Measurements from ENCODE around the gene TUBB2A.

The TUBB2A gene

GRCh38 chr6:3117912-3118352 is 39.4 kb downstream of the TUBB2A start:
- POLR2A ChIA-PET, result interaction anchor here (1.0 kb wide), 1 partner anchor 54 kb away, joined by 5 read pairs; no protein-coding TSS in a partner anchor
- no peak for TF ChIP-seq CTCF (IDR thresholded peaks at IDR 0.05; ENCODE audit: control extremely low read depth, extremely low read depth, low read depth, missing control alignments)
- CTCF ChIA-PET, result interaction anchor here (0.6 to 1.7 kb wide), 4 partner anchors 9 to 54 kb away, joined by 3 to 5 read pairs (median 4); no protein-coding TSS in a partner anchor
- no peak for DNase-seq (ENCODE audit: extremely low spot score)

GRCh38 chr6:3114377-3114776 is 43.0 kb downstream of the TUBB2A start:
- ChIA-PET POLR2A (no interaction called here), CTCF (interaction anchor here (1.2 kb wide), 1 partner anchor 10 kb away, joined by 3 read pairs; no protein-coding TSS in a partner anchor)
- DNase-seq (ENCODE audit: extremely low spot score), result no peak
- TF ChIP-seq CTCF (IDR thresholded peaks at IDR 0.05; ENCODE audit: control extremely low read depth, extremely low read depth, low read depth, missing control alignments), result no peak

GRCh38 chr6:3109761-3110160 is 47.6 kb downstream of the TUBB2A start:
- ChIA-PET POLR2A (no interaction called here), CTCF (interaction anchor here (2.0 to 4.5 kb wide), 3 partner anchors 8 to 14 kb away, joined by 4 to 16 read pairs (median 6); no protein-coding TSS in a partner anchor)
- DNase-seq (ENCODE audit: extremely low spot score), result no peak
- TF ChIP-seq CTCF (IDR thresholded peaks at IDR 0.05; ENCODE audit: control extremely low read depth, extremely low read depth, low read depth, missing control alignments), result no peak

- TF ChIP-seq CTCF (IDR thresholded peaks at IDR 0.05; ENCODE audit: control extremely low read depth, extremely low read depth, low read depth, missing control alignments), result no peak
- DNase-seq (ENCODE audit: extremely low spot score), result no peak
- POLR2A ChIA-PET, result interaction anchor here (1.1 kb wide), 1 partner anchor 45 kb away, joined by 4 read pairs; no protein-coding TSS in a partner anchor
- CTCF ChIA-PET, result interaction anchor here (0.9 to 4.5 kb wide), 4 partner anchors 11 to 143 kb away, joined by 3 to 16 read pairs (median 4); no protein-coding TSS in a partner anchor
Measured at GRCh38 chr6:3108746-3109414, 48.5 kb downstream of the TUBB2A start.
